ENCODE results near the gene ZNF764.
"Not testable (repeated sequence)": the region's sequence is repeated elsewhere in the genome, so short reads cannot be mapped to it uniquely, and the experiment has no call there.

Gene ZNF764

DNA sequence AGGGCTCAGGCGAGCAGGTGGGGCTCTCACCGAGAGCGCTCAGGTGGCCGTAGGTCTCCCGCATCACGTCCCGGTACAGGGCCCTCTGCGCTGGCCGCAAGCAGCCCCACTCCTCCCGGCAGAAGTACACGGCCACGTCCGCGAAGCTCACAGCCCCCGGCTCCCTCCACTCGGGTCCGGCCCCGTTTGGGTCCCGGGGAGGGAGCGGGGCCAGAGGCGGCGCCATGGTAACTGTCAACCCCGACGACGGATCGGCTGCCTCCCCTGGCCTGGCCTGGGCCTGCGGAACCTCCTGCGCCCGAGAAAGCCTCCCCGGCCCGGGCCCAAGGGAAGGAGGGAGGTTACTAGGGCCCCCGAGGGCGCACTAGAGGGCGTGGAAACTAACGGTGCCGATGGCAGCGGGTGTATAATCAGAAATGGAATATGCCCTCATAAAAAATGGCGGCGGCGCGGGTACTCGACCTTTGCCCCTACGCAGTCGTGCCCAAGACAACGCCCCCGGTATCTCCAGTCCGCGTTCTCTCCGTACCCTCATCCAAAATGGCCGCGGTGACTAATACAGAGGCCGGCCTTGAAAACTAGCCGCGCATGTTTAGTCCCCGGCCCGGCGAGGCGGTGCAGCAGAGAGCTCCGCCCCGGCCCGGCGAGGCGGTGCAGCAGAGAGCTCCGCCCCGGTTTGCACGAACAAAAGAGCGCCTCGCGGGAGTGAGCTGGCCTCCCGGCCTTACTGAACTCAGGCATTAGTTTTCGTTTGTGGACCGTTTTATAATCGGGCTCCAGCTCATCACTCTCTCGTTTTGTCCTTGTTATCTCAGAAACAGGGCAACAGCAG lies at the start of gene ZNF764:
TSS of gene ZNF764 (minus strand) at position 418 of the 832 bp plus-strand sequence. CDS start at position 226, 192 bp downstream.
- peak; percentile 98 for DNase-seq (ENCODE audit: low spot score)

DNA sequence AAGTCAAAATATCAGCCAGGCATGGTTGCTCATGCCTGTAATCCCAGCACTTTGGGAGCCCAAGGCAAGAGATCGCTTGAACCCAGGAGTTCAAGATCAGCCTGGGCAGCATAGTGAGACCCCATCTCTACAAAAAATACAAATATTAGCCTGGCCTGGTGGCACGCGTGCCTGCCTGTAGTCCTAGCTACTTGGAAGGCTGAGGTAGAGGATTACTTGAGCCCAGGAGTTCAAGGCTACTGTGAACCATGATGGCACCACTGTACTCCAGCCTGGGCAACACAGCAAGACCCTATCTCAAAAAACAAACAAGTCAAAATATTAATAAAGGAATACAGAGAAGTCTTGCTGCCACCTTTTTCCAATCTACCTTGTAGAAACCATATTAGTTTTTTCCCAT lies 47.8 kb upstream of the ZNF764 start:
- DNase-seq (ENCODE audit: low spot score): no peak

GRCh38 chr16:30605158-30605557 lies 47.0 kb upstream of the ZNF764 start:
- DNase-seq (ENCODE audit: low spot score): no peak

GRCh38 chr16:30604316-30604947 lies 46.3 kb upstream of the ZNF764 start:
- DNase-seq (ENCODE audit: low spot score): no peak

DNA sequence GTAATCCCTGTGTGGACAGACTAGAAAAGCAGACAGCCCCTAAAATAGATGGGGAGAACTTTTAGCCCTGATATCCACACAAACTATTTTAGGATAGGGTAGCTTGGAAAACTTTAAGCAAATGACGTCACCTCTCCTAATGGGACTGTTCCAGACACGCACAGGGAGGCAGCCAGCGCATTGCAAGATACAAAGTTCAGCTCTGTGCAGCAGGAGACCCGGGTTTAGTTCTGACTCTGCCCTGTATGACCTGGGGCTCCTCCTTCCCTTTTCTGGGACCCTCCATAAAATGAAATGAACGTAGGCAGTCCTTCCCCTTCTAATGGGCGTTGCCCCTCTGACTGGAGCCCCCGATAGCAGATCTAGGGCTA lies 45.8 kb upstream of the ZNF764 start:
- no peak for DNase-seq (ENCODE audit: low spot score)

DNA sequence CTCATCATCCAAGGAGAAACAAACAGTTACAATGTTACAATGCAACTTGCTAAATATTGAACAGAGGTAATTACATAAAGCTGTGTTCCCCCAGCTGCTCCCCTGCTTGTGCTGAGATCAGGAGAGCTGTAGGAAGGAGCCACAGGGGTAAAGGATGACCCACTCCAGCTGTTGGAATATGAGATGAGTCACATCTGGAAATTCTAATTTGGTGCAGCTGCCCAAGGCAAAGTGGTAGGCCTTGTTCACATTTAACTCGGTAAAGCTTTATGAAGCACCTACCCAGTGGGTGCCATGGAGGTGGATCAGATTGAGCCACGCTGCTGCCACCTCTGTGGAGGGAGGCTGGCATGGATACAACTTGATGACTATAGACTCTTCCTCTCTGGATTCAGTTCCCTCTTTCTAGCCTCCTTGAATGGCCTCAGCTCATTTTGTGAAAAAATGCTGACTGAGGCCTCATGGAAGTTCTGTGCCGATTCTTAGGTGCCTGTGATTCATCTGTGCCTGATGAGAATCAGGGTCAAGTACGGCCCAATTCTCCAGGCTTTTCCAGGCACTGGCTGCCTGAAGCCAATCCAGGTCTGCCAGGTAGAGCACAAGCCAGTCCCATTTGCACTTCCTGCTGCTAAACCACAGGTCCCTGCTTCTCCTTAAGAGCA lies 44.6 kb upstream of the ZNF764 start:
- no peak for DNase-seq (ENCODE audit: low spot score)

DNA sequence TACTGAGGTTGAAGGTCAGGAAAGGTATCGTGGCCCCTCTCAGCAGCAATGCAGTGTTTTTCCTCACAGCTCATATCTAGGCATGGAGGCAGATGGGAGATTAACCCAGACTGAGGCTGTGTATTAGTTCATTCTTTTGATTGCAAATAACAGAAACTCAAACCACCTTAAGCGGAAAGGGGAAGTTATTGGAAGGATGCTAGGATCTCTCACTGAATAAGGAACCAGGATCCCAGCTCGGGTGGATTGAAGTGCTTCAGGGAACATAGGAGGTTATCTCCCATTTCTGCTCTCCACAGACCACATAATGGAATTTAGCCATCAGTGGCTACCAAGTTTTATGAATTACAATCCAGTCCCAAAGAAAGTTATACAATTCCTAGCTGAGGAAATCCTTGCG lies 43.8 kb upstream of the ZNF764 start:
- no peak for DNase-seq (ENCODE audit: low spot score)

DNA sequence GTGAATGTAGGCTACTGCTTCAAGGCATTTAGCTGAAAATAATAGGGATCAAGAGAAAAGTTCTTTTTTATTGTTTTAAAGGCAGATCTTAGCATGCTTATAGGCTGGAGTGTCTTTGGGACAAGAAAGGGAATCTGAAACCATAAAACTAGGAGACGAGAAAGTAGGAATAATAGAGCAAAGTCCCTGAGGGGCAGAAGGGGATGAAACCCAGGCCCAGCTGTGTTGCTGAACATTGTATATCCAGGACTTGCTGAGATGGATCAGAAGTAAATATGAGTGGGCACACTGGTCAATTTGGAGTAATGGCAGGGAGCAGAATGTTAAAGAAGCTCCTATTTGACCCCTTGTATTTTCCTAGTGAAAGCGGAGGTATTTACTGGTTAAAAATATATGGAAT lies 42.8 kb upstream of the ZNF764 start:
- no peak for DNase-seq (ENCODE audit: low spot score)

- no peak for DNase-seq (ENCODE audit: low spot score)
Observed at GRCh38 chr16:30600215-30600614, 42.0 kb upstream of the ZNF764 start.

DNA sequence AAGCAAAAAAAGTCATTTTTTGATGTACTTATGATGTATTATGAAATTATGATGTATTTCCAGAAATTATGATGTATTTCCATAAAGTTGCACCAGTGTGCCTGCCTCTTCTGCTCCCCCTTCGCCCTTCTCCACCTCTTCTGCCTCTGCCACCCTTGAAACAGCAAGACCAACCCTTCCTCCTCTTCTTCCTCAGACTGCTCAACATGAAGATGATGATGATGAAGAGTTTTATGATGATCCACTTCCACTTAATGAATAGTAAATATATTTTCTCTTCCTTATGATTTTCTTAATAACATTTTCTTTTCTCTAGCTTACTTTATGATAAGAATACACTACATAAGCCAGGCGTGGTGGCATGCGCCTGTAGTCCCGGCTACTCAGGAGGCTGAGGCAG lies 34.7 kb upstream of the ZNF764 start:
- DNase-seq (ENCODE audit: low spot score): no peak

DNA sequence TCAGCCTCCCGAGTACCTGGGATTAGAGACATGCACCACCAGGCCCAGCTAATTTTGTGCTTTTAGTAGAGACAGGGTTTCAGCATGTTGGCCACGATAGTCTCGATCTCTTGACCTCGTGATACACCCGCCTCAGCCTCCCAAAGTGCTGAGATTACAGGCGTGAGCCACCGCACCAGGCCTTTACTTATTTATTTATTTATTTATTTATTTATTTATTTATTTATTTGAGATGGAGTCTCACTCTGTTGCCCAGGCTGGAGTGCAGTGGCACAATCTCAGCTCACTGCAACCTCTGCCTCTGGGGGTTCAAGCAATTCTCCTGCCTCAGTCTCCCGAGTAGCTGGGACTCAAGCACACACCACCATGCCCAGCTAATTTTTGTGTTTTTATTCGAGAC lies 32.7 kb upstream of the ZNF764 start:
- DNase-seq (ENCODE audit: low spot score): not testable (repeated sequence)

GRCh38 chr16:30589582-30589981 lies 31.4 kb upstream of the ZNF764 start:
- DNase-seq (ENCODE audit: low spot score): not testable (repeated sequence)

GRCh38 chr16:30588651-30589050 lies 30.5 kb upstream of the ZNF764 start:
- DNase-seq (ENCODE audit: low spot score): no peak

DNA sequence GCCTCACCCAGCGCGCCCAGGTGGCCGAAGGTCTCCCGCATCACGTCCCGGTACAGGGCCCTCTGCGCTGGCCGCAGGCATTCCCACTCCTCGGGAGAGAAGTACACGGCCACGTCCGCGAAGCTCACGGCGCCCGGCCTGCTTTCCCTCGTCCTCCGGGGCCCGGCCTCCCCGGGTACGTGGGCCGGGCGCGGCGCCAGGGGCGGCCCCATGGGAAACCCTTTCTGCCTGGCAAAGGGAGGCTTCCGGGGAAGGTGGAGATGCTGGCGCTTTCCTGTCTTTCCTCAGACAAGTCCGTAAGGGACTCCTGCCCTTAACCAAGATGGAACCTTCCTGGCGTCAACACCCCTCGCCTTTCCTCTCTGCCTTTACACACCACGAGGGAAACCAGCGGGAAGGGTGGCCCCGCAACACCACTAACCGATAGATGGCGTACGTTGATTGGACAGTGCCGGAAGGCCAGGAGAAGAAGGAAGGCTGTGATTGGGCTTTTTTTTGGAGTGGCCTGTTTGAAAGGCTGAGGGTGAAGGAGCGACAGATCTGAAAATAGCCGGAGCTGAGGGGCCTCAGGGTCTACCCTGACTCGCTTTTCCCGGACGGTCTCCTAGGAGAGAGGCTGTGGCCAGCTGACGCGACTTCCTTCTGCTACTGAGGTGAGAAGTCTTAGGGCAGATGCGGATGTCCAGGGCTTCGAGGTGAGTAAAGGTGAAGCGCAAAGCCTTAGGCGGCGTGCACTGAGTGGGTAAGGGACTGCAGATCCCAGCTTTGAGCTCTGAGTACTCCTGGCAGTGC lies 27.4 kb upstream of the ZNF764 start, which contains the start of gene ZNF785:
TSS of gene ZNF785 (minus strand) at position 298 of the 792 bp plus-strand sequence. CDS start at position 212, 86 bp downstream.
- DNase-seq (ENCODE audit: low spot score): peak; percentile 97

- no peak for DNase-seq (ENCODE audit: low spot score)
Observed at GRCh38 chr16:30585022-30585399, 26.8 kb upstream of the ZNF764 start.

DNA sequence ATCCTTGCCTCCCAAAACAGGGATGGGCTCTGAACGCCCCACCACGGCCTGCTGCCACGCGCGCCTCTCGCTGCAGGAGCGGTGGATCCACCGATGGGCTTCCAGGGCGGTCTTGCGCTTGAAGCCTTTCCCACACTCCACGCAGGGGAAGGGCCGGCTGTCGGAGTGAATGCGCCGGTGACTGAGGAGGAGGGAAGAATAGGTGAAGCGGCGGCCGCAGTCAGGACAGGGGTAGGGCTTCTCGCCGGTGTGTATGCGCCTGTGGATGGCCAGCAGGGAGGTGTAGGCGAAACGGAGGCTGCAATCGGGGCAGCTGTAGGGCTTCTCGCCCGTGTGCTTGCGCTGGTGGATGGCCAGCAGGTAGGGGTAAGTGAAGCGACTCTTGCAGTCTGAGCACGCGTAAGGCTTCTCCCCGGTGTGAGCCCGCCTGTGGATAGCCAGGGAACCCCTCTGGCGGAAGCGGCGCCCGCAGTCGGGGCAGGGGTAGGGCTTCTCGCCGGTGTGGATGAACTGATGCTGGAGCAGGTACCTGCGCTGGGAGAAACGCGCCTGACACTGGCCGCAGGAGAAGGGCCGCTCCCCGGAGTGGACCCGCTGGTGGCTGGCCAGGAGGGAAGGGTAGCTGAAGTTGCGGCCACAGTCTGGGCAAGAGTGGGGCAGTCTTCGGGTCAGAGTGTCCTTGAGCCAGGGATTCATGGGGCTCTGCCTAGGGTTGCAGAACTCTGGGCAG lies 24.6 kb upstream of the ZNF764 start:
- DNase-seq (ENCODE audit: low spot score): no peak

GRCh38 chr16:30581457-30581856 lies 23.3 kb upstream of the ZNF764 start:
- no peak for DNase-seq (ENCODE audit: low spot score)

GRCh38 chr16:30574678-30575077 lies 16.5 kb upstream of the ZNF764 start:
- no peak for DNase-seq (ENCODE audit: low spot score)

DNA sequence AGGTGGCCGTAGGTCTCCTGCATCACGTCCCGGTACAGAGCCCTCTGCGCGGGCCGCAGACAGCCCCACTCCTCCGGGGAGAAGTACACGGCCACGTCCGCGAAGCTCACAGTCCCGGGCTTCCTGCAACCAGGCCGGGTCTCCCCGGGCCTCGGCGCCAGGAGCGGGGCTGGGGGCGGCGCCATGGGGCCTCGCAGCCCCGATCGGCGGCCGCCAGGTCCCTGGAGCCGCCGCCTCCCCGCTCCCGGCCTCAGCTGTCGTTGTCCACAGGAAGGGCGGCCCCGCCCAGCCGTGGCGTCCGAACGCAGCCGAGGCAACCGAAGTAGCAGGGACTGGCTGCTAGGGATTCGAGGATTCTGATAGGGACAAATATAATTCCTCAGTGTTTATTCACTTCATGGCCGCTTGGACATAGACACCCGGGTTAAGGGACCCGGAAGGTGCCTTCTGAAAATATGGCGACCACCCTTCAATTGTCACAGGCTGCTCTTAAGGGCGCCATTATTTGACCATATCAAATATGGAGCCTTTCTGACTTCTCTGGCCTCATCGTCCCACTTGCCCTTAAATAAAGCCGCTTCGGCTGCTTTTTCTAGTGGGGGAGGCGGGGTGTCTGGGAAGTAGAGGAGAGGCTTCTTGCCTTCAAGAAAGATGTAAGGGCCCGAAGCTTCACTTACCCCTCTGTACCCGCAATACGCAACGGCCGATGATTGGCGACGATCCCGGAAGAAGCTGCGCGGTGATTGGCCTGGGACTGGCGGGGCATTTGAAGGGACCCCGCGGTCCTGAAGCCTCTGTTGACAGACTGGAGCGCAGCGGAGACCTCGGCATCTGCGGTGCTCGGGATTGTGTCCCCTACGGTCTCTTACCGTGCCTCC lies 13.5 kb upstream of the ZNF764 start, which contains the start of gene ZNF688:
TSS of gene ZNF688 (minus strand) at position 270 of the 878 bp plus-strand sequence. CDS start at position 185, 85 bp downstream.
- DNase-seq (ENCODE audit: low spot score): peak; percentile 99
